ENCODE measurements around the gene ZBTB20. TPM values are rescaled to one million over a fixed set of nuclear protein-coding genes. Genes with fewer than 3 reads are reported as not detected.

The ZBTB20 gene
- total RNA-seq, 1 donor from 2014 or later, result 62.0 TPM

DNA sequence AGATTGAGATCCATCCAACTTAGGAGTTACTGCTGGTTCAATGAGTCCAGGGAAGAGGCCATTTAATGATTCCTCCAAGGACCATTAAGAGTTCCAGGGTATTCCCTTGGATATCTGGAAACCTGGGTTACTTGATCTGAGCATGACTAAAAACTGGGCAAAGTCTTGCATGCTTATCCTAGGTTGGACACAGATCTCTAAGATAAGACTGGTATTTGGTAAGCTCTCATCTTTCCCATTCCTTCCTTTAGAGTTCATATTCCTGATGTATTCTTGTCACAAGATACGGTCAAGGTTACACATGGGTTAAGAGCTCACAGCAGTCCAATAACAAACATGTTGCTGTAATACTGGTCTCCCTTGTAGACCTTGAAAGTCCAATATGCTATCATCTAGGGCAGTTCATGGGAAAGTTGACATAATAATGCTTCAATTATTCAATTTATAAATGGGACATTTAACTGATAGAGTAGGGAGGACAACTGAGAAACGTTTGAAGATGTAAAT lies 551.5 kb downstream of the ZBTB20 start:
- Histone ChIP-seq H3K27ac (replicated peaks) (no peak overlapping the region), H3K27me3 (ENCODE audit: low read depth) (no peaks in the 10 kb centered on the region), H3K4me3 (no peak overlapping the region), H3K4me1 (peaks cover 69% of the 10 kb centered on the region), H3K36me3 (peaks cover 4% of the 10 kb centered on the region), H3K9me3 (replicated peaks) (no peaks in the 10 kb centered on the region)
- intact Hi-C loops (cut with micrococcal nuclease), result no loop called here
- DNase-seq, result no peak
- TF ChIP-seq, protein P1, sequence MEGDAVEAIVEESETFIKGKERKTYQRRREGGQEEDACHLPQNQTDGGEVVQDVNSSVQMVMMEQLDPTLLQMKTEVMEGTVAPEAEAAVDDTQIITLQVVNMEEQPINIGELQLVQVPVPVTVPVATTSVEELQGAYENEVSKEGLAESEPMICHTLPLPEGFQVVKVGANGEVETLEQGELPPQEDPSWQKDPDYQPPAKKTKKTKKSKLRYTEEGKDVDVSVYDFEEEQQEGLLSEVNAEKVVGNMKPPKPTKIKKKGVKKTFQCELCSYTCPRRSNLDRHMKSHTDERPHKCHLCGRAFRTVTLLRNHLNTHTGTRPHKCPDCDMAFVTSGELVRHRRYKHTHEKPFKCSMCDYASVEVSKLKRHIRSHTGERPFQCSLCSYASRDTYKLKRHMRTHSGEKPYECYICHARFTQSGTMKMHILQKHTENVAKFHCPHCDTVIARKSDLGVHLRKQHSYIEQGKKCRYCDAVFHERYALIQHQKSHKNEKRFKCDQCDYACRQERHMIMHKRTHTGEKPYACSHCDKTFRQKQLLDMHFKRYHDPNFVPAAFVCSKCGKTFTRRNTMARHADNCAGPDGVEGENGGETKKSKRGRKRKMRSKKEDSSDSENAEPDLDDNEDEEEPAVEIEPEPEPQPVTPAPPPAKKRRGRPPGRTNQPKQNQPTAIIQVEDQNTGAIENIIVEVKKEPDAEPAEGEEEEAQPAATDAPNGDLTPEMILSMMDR (IDR thresholded peaks at IDR 0.05; ENCODE audit: borderline replicate concordance), result no peak

DNA sequence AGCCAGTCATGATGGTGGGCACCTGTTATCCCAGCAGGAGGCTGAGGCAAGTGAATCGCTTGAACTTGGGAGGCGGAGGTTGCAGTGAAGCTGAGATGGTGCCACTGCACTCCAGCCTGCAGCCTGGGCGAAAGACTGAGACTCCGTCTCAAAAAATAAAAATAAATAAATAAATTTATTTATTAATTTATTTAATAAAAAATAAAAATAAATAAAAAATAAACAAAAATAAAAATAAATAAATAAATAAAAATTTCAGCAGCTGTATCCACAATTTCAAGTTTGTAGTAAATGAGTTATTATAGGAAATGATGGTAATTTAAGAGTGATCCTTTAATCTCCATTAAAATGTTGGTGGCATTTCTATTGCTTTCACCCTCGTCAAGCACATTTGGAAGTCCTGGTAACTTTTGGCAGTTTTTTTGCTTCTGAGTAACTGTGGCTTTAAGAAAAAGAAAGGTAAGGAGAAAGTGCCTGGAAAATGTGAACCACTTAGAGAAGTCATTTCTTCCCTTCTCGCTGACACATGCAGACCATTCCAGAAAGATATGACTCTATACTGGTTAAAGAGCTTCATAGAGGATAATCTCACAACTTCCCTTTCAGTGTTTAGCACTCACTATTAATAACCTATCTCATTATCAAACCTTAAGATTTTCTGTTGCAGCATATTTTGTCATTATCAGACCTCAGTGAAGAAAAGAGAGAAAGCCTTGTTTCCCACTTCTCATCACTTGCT lies 556.6 kb downstream of the ZBTB20 start:
- no peaks in the 10 kb centered on the region for H3K9me3 ChIP-seq (replicated peaks)
- DNase-seq, result no peak
- peaks cover 38% of the 10 kb centered on the region for H3K4me1 ChIP-seq
- TF ChIP-seq, protein P1 (IDR thresholded peaks at IDR 0.05; ENCODE audit: borderline replicate concordance), result no peak
- intact Hi-C loops (cut with micrococcal nuclease), result no loop called here
- no peak overlapping the region for H3K27ac ChIP-seq (replicated peaks)
- no peaks in the 10 kb centered on the region for H3K27me3 ChIP-seq (ENCODE audit: low read depth)
- peaks cover 9% of the 10 kb centered on the region for H3K36me3 ChIP-seq
- H3K4me3 ChIP-seq, result no peak overlapping the region

DNA sequence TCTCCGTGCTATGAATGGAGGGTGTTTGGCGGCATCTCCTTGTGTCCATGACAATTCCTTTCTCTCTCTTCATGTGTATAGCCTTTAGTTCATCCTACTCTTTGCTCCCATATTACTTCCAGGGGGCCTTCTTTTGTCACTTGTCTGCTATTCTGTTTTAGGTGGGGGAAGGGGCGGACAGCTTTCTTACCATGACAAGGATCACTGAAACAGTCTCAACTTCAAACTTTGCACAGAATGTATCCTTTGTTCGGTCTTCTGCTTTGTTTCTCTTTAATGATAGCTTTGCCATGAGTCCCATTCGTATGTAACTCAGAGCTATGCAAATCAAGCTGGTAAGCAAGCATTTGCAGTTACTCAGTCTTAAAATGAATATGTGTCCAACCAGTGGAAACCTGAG lies 559.1 kb downstream of the ZBTB20 start:
- Histone ChIP-seq H3K27me3 (ENCODE audit: low read depth) (no peaks in the 10 kb centered on the region), H3K36me3 (peaks cover 5% of the 10 kb centered on the region), H3K4me3 (no peak overlapping the region), H3K27ac (replicated peaks) (no peak overlapping the region), H3K4me1 (peaks cover 56% of the 10 kb centered on the region), H3K9me3 (replicated peaks) (no peaks in the 10 kb centered on the region)
- intact Hi-C loops (cut with micrococcal nuclease), result no loop called here
- TF ChIP-seq, protein P1 (IDR thresholded peaks at IDR 0.05; ENCODE audit: borderline replicate concordance), result no peak
- no peak for DNase-seq

- DNase-seq, result no peak
- Histone ChIP-seq H3K36me3 (peaks cover 5% of the 10 kb centered on the region), H3K27ac (replicated peaks) (peak overlapping the region; percentile 83), H3K9me3 (replicated peaks) (no peaks in the 10 kb centered on the region), H3K27me3 (ENCODE audit: low read depth) (no peaks in the 10 kb centered on the region), H3K4me1 (peaks cover 53% of the 10 kb centered on the region), H3K4me3 (no peak overlapping the region)
- intact Hi-C loops (cut with micrococcal nuclease), result no loop called here
- TF ChIP-seq, protein P1 (IDR thresholded peaks at IDR 0.05; ENCODE audit: borderline replicate concordance), result no peak
Measured at GRCh38 chr3:114586119-114586518, 561.0 kb downstream of the ZBTB20 start.

DNA sequence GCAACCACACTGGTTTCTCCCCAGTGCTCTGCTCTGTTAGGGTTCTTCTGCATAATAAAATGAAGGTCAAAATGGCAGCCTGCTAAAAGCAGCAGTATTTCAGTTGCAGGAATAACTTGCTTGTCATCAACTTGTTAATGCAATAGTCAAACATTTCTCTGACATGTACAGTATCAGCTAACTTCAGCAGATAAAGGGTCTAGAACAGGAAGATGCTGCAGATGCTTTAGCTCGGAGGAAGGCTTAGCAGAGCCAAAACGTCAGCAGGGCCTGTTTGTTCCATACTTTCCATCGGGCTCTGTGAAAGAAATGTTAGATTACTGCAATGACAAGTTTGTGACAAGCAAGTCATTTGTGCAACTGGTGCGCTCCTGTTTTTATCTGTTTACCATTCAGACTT lies 561.4 kb downstream of the ZBTB20 start:
- Histone ChIP-seq H3K9me3 (replicated peaks) (peaks cover under 1% of the 10 kb centered on the region), H3K27me3 (ENCODE audit: low read depth) (no peaks in the 10 kb centered on the region), H3K36me3 (peaks cover 5% of the 10 kb centered on the region), H3K27ac (replicated peaks) (peak overlapping the region; percentile 83), H3K4me3 (no peak overlapping the region), H3K4me1 (peaks cover 49% of the 10 kb centered on the region)
- TF ChIP-seq, protein P1 (IDR thresholded peaks at IDR 0.05; ENCODE audit: borderline replicate concordance), result no peak
- no peak for DNase-seq
- intact Hi-C loops (cut with micrococcal nuclease), result no loop called here
